ENCODE measurements around the gene BHLHA15.

DNA sequence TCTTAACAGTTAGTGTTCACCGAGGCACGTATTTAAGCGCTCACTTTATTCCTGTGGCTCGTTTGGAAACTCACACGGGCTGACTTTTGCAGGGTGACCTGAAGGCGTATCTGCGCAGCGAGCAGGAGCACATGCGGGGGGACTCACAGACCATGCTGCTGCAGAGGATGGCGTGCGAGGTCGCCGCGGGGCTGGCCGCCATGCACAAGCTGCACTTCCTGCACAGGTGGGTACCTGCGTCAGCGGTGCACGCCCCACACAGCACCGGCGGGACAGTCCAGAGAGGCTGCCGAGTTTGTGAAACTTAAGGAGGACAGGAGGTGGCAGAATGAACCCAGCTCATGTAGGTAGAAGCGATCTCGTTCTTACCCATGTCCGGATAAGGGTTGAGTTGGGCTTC is 39.8 kb upstream of the BHLHA15 start:
- no peak for TF ChIP-seq POLR2AphosphoS5 (IDR thresholded peaks at IDR 0.05; ENCODE audit: low read depth)
- TF ChIP-seq, protein P1, sequence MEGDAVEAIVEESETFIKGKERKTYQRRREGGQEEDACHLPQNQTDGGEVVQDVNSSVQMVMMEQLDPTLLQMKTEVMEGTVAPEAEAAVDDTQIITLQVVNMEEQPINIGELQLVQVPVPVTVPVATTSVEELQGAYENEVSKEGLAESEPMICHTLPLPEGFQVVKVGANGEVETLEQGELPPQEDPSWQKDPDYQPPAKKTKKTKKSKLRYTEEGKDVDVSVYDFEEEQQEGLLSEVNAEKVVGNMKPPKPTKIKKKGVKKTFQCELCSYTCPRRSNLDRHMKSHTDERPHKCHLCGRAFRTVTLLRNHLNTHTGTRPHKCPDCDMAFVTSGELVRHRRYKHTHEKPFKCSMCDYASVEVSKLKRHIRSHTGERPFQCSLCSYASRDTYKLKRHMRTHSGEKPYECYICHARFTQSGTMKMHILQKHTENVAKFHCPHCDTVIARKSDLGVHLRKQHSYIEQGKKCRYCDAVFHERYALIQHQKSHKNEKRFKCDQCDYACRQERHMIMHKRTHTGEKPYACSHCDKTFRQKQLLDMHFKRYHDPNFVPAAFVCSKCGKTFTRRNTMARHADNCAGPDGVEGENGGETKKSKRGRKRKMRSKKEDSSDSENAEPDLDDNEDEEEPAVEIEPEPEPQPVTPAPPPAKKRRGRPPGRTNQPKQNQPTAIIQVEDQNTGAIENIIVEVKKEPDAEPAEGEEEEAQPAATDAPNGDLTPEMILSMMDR (IDR thresholded peaks at IDR 0.05; ENCODE audit: insufficient read depth, low read length): no peak

Data from HL-60 (cell line).